ENCODE results near the gene HSPA1B. TPM values are rescaled to one million over a fixed set of nuclear protein-coding genes. Genes with fewer than 3 reads are reported as not detected.
"Not testable (repeated sequence)": the region's sequence is repeated elsewhere in the genome, so short reads cannot be mapped to it uniquely, and the experiment has no call there.

HSPA1B gene
- polyA plus RNA-seq, 2 of the 4 experiments (the other 2 are of a cell fraction): 70.6 to 125 TPM

DNA sequence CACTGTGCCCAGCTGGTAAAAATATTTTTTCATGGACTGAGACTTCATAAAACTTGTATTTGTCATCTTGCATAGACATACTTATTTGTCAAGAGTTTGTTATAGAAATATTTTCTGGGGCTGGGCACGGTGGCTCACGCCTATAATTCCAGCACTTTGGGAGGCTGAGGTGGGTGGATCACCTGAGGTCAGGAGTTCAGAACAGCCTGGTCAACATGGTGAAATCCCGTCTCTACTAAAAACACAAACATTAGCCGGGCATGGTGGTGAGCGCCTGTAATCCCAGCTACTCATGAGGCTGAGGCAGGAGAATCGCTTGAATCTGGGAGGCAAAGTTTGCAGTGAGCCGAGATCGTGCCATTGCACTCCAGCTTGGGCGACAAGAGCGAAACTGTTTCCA, 18.9 kb upstream of the HSPA1B start:
- FAIRE-seq; H3K4me2 ChIP-seq; POLR2A ChIA-PET; H3K9me3 ChIP-seq; H3K4me3 ChIP-seq; DNase-seq (ENCODE audit: low read depth in 1 of 2, low spot score in 1 of 2); H3K27ac ChIP-seq; ATAC-seq: not testable (repeated sequence)
- CTCF ChIA-PET: interaction anchor here (1.1 to 2.1 kb wide), 3 partner anchors 9 to 21 kb away, joined by 3 to 8 read pairs (median 5); partner anchors contain the start of gene VARS1
- peaks cover 17% of the 10 kb centered on the region for H3K4me1 ChIP-seq
- WGBS (ENCODE audit: missing lambda C conversion rate): 85% methylated on average over 9 of the region's 10 CpGs

DNA sequence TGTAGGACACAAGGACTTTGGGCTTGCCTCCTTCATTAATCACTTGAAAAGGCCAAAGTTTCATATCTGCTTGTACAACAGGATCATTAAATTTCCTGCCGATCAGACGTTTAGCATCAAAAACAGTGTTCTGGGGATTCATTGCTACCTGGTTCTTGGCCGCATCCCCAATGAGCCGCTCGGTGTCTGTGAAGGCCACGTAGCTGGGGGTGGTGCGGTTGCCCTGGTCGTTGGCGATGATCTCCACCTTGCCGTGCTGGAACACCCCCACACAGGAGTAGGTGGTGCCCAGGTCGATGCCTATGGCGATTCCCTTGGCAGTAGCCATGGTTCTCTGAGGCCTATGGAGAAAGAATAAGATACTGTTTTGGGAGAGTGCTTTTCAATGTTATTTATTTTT, 15.9 kb upstream of the HSPA1B start:
- no peak for TF ChIP-seq TP53 (CRISPR knock-in tag; IDR thresholded peaks at IDR 0.05)
- no peak for TF ChIP-seq ZSCAN20 (CRISPR knock-in tag; IDR thresholded peaks at IDR 0.05)
- TF ChIP-seq, protein P1, sequence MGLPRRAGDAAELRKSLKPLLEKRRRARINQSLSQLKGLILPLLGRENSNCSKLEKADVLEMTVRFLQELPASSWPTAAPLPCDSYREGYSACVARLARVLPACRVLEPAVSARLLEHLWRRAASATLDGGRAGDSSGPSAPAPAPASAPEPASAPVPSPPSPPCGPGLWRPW (IDR thresholded peaks at IDR 0.05): no peak
- TF ChIP-seq, protein P2, sequence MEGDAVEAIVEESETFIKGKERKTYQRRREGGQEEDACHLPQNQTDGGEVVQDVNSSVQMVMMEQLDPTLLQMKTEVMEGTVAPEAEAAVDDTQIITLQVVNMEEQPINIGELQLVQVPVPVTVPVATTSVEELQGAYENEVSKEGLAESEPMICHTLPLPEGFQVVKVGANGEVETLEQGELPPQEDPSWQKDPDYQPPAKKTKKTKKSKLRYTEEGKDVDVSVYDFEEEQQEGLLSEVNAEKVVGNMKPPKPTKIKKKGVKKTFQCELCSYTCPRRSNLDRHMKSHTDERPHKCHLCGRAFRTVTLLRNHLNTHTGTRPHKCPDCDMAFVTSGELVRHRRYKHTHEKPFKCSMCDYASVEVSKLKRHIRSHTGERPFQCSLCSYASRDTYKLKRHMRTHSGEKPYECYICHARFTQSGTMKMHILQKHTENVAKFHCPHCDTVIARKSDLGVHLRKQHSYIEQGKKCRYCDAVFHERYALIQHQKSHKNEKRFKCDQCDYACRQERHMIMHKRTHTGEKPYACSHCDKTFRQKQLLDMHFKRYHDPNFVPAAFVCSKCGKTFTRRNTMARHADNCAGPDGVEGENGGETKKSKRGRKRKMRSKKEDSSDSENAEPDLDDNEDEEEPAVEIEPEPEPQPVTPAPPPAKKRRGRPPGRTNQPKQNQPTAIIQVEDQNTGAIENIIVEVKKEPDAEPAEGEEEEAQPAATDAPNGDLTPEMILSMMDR (IDR thresholded peaks at IDR 0.05): no peak
- no peak for TF ChIP-seq GATA3 (IDR thresholded peaks at IDR 0.05; ENCODE audit: borderline replicate concordance)
- no peak for TF ChIP-seq BHLHE40 (IDR thresholded peaks at IDR 0.05; ENCODE audit: low read depth, low read length)
- DNase-seq (ENCODE audit: low read depth in 1 of 2, low spot score in 1 of 2): no peak
- Histone ChIP-seq H3K4me2 (no peak overlapping the region), H3K27ac (no peak overlapping the region), H3K4me1 (peaks cover 15% of the 10 kb centered on the region), H3K9me3 (no peaks in the 10 kb centered on the region), H3K4me3 (no peak overlapping the region)
- CTCF ChIA-PET: interaction anchor here (0.6 to 1.8 kb wide), 3 partner anchors 10 to 118 kb away, joined by 3 to 6 read pairs (median 3); partner anchors contain the start of gene VARS1
- WGBS (ENCODE audit: missing lambda C conversion rate): 93% methylated on average over 10 of the region's 12 CpGs
- no peak for FAIRE-seq
- POLR2A ChIA-PET: no interaction called here
- no peak for ATAC-seq

DNA sequence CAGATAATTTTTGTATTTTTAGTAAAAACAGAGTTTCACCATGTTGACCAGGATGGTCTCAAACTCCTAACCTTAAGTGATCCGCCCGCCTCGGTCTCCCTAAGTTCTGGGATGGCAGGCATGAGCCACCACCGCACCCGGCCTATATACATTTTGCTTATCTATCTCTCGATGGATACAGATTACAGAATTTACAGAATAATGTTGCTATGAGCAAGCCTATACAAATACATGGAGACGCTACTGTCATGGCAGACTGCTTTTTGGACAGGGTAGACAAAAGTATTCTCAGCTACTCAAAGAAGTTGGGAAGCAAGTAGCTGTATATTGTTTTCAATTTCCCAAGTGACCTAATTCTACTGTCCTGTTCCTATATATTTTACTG, 14.1 kb upstream of the HSPA1B start:
- no peak for ATAC-seq
- H3K4me1 ChIP-seq: peaks cover 12% of the 10 kb centered on the region
- POLR2A ChIA-PET: interaction anchor here (0.7 to 3.1 kb wide), 4 partner anchors 13 to 305 kb away, joined by 3 to 82 read pairs (median 10); partner anchors contain the start of genes HSPA1B and NEU1
- peak overlapping the region; percentile 39; the same call in 1 of the 3 replicates for H3K4me3 ChIP-seq
- H3K4me2 ChIP-seq: peak overlapping the region; percentile 98
- CTCF ChIA-PET: interaction anchor here (1.3 to 2.6 kb wide), 5 partner anchors 9 to 84 kb away, joined by 3 to 8 read pairs (median 4); partner anchors contain the start of genes DDAH2, HSPA1B and VARS1
- DNase-seq (ENCODE audit: low read depth in 1 of 2, low spot score in 1 of 2): no peak
- FAIRE-seq: no peak
- TF ChIP-seq, protein P3, sequence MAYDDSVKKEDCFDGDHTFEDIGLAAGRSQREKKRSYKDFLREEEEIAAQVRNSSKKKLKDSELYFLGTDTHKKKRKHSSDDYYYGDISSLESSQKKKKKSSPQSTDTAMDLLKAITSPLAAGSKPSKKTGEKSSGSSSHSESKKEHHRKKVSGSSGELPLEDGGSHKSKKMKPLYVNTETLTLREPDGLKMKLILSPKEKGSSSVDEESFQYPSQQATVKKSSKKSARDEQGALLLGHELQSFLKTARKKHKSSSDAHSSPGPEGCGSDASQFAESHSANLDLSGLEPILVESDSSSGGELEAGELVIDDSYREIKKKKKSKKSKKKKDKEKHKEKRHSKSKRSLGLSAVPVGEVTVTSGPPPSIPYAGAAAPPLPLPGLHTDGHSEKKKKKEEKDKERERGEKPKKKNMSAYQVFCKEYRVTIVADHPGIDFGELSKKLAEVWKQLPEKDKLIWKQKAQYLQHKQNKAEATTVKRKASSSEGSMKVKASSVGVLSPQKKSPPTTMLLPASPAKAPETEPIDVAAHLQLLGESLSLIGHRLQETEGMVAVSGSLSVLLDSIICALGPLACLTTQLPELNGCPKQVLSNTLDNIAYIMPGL (CRISPR knock-in tag; IDR thresholded peaks at IDR 0.05; ENCODE audit: borderline replicate concordance): no peak
- TF ChIP-seq ZSCAN20 (CRISPR knock-in tag; IDR thresholded peaks at IDR 0.05) (no peak), CHD4 (IDR thresholded peaks at IDR 0.05; ENCODE audit: borderline replicate concordance) (no peak), RCOR1 (IDR thresholded peaks at IDR 0.05; ENCODE audit: low read depth, low read length) (no peak), TFCP2L1 (CRISPR knock-in tag; IDR thresholded peaks at IDR 0.05) (no peak), NR3C1 (IDR thresholded peaks at IDR 0.05) (no peak), KDM1A (IDR thresholded peaks at IDR 0.05; ENCODE audit: low read depth) (no peak), MAFK (IDR thresholded peaks at IDR 0.05; ENCODE audit: partially characterized antibody) (no peak)
- TF ChIP-seq, protein P2 (IDR thresholded peaks at IDR 0.05): no peak
- WGBS (ENCODE audit: missing lambda C conversion rate): 94% methylated on average over 7 of the region's 7 CpGs
- no peaks in the 10 kb centered on the region for H3K9me3 ChIP-seq
- H3K27ac ChIP-seq: peak overlapping the region; percentile 87 to 97

All from A549 (cell line).